Skeletal muscle satellite cell (primary cell): ENCODE results near the gene ADCY3.

ENCODE experiments used
- H3K27me3 ChIP-seq: 2 replicates; pipeline ENCODE4 v1.7.0; 2013; ENCODE audit warnings: low read length; ENCODE audit not compliant: control insufficient read depth, insufficient read depth
- H3K36me3 ChIP-seq: 2 replicates; pipeline ENCODE4 v1.7.0; 2013; ENCODE audit warnings: mild to moderate bottlenecking, control low read depth, low read length; ENCODE audit not compliant: insufficient read depth
- H3K4me1 ChIP-seq: 2 replicates; pipeline ENCODE4 v1.7.0; 2013; ENCODE audit warnings: low read length; ENCODE audit not compliant: control insufficient read depth, insufficient read depth
- H3K4me2 ChIP-seq: 2 replicates; pipeline ENCODE4 v1.7.0; 2013; ENCODE audit warnings: mild to moderate bottlenecking, low read length
- H3K4me3 ChIP-seq: 2 replicates; pipeline ENCODE4 v1.7.0; 2013; ENCODE audit warnings: low read length
- H3K9ac ChIP-seq: 2 replicates; pipeline ENCODE4 v1.7.0; 2013; ENCODE audit warnings: mild to moderate bottlenecking, low read depth, low read length, moderate library complexity
- H3K9me3 ChIP-seq: replicated peaks from 2 replicates; pipeline ENCODE4 v1.7.0; 2013; ENCODE audit warnings: mild to moderate bottlenecking, control low read depth, low read length

Gene ADCY3

DNA sequence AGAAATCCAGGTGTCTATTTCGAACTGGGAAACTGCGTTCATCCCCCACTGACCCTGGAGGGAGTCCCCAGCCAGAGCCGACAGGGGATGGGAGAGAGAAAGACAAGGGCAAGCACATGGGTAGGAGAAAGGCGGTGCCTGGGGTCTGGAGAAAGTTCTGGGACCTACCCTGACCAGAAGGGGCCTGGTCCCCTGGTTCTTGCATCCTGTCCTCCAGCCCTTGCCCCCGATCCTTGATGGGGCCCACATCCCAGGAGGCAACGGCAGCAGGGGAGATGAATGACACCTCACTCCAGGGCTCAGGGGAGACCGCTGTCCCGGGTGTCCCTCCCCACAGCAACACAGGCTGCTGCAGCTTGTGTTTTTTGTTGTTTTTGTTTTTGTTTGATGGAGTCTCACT, 4.9 kb downstream of the ADCY3 start:
- H3K4me3 ChIP-seq: no peak overlapping the region

GRCh38 chr2:24914713-24915112, 5.3 kb downstream of the ADCY3 start:
- no peak overlapping the region for H3K9ac ChIP-seq
- no peaks in the 10 kb centered on the region for H3K27me3 ChIP-seq
- no peak overlapping the region for H3K4me3 ChIP-seq
- peaks cover 32% of the 10 kb centered on the region for H3K4me1 ChIP-seq
- H3K9me3 ChIP-seq: no peaks in the 10 kb centered on the region
- H3K4me2 ChIP-seq: no peak overlapping the region
- H3K36me3 ChIP-seq: peaks cover 2% of the 10 kb centered on the region

More for the DNA sequence above, 4.9 kb downstream of the ADCY3 start:
- no peaks in the 10 kb centered on the region for H3K27me3 ChIP-seq
- H3K9ac ChIP-seq: no peak overlapping the region
- no peak overlapping the region for H3K4me2 ChIP-seq
- H3K9me3 ChIP-seq: no peaks in the 10 kb centered on the region
- peaks cover 2% of the 10 kb centered on the region for H3K36me3 ChIP-seq
- peaks cover 32% of the 10 kb centered on the region for H3K4me1 ChIP-seq

DNA sequence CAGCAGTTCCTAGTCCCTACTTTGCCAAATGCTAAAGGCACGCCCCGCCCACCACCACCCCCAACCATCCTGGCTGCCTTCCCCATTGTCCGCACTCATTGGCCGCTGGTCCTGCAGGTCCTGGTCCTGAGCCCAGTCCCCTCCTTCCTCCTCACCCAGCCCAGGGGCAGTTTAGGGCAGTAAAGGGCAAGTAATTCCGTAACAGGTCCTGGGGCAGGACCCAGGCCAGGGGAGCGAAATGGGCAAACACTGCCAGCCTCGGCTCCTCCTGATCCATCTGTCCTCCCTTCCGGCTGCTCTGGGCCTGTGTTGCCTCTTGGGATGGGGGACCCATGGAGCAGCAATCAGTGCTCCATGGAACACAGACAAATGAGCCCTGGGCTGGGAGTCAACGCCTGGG, 6.1 kb downstream of the ADCY3 start:
- Histone ChIP-seq H3K27me3 (no peaks in the 10 kb centered on the region), H3K9ac (no peak overlapping the region), H3K36me3 (peaks cover 5% of the 10 kb centered on the region)

DNA sequence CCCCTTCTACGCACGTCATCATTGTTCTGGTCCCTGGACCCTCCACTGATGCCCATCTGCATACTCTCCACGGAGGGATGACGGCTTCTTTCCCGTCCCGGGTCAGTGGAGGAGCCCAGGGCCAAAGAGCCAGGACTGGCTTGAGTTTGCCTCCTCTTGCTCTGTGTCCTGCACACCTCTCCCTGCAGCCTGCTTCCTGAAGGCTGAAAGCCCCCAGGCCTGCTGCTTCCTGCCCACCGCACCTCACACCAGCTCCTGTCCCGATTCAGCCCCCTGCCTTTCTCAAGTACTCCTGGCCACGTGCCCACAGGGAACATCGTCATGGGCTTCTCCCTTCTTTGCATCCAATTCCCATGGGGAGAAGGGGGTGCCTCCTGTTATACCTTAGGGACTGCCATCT, 7.1 kb downstream of the ADCY3 start:
- Histone ChIP-seq H3K9me3 (no peaks in the 10 kb centered on the region), H3K27me3 (no peaks in the 10 kb centered on the region), H3K4me2 (no peak overlapping the region), H3K4me3 (no peak overlapping the region), H3K4me1 (peaks cover 17% of the 10 kb centered on the region), H3K9ac (no peak overlapping the region), H3K36me3 (peaks cover 7% of the 10 kb centered on the region)

More for the DNA sequence above, 6.1 kb downstream of the ADCY3 start:
- H3K4me1 ChIP-seq: peaks cover 26% of the 10 kb centered on the region
- no peak overlapping the region for H3K4me2 ChIP-seq
- H3K4me3 ChIP-seq: no peak overlapping the region
- H3K9me3 ChIP-seq: no peaks in the 10 kb centered on the region

DNA sequence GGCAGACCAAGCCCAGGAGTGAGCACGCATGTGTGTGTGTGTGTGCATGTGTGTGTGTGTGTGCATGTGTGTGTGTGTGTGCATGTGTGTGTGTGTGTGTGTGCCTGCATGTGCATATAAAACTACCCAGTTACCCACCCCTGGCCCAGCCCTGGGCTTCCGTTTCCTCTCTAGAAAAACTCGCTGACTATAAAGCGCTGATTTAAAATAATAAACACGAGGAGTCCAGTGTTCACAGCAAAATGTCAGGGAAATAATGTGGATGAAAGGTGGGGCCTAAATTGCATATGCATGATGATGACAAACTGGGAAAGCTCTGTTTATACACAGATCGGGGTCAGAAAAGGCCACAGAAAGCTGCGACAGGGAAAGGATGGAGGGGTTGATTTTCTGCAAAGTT, 7.5 kb downstream of the ADCY3 start:
- H3K9me3 ChIP-seq: no peaks in the 10 kb centered on the region
- H3K27me3 ChIP-seq: no peaks in the 10 kb centered on the region
- no peak overlapping the region for H3K4me2 ChIP-seq
- H3K4me1 ChIP-seq: peaks cover 12% of the 10 kb centered on the region
- H3K4me3 ChIP-seq: no peak overlapping the region
- H3K36me3 ChIP-seq: peaks cover 7% of the 10 kb centered on the region
- H3K9ac ChIP-seq: no peak overlapping the region

GRCh38 chr2:24910245-24910644, 9.8 kb downstream of the ADCY3 start:
- H3K4me3 ChIP-seq: no peak overlapping the region
- no peaks in the 10 kb centered on the region for H3K9me3 ChIP-seq
- H3K4me1 ChIP-seq: peaks cover 2% of the 10 kb centered on the region
- no peaks in the 10 kb centered on the region for H3K27me3 ChIP-seq
- H3K36me3 ChIP-seq: peaks cover 7% of the 10 kb centered on the region
- H3K9ac ChIP-seq: no peak overlapping the region
- H3K4me2 ChIP-seq: no peak overlapping the region

DNA sequence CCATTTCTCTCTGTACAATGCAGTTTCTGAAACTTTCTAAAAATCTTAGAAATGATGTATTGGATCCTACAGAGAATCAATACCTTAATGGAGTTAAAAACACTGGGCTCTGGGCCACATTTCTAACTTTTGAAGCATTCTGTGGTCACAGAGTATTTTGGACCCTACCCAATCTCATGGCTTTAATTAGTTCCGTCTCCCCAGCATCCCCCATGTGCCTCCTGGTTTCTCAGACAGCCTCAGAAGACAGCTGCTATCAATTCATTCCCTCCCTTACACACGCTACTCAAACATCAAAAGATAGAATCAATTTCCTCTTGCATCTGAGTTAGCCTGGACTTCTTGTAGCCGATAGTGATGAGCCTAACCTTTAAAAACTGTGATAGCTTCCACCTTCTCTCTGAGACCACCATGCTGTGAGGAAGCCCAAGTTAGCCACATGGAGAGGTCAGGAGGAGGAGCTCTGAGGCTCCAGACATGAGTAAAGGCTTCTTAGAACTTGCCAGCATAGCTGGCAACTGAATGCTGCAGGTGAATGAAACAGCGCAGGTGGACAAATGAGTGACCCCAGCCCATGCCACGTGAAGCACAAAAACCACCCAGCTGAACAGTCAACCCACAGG, 10.4 kb downstream of the ADCY3 start:
- H3K36me3 ChIP-seq: peaks cover 7% of the 10 kb centered on the region
- peaks cover 2% of the 10 kb centered on the region for H3K4me1 ChIP-seq
- H3K4me2 ChIP-seq: no peak overlapping the region
- H3K4me3 ChIP-seq: no peak overlapping the region
- no peaks in the 10 kb centered on the region for H3K9me3 ChIP-seq
- H3K27me3 ChIP-seq: no peaks in the 10 kb centered on the region
- no peak overlapping the region for H3K9ac ChIP-seq

DNA sequence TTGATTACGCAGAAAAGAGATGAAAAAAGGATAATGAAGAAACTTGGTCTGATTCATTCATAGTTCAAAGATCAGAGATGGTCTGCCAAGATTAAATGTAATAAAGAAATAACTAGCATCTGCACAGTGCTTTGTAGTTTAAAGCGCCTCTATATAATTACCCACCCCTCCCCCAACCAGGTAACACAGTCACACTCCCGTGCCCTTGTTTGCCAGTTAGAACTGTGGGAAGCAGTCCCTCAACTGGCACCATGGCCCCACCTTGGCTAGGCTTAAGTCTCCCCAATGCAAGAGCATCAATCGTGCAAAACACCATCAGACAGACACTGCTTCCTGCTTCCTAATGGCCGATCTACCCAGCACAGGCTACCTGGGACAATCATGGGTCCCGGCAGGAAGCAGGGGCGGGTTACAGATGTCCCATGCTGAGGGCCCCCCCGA, 11.6 kb downstream of the ADCY3 start:
- Histone ChIP-seq H3K4me1 (peaks cover 2% of the 10 kb centered on the region), H3K4me3 (no peak overlapping the region), H3K36me3 (peaks cover 7% of the 10 kb centered on the region), H3K9ac (no peak overlapping the region), H3K27me3 (no peaks in the 10 kb centered on the region), H3K4me2 (no peak overlapping the region), H3K9me3 (no peaks in the 10 kb centered on the region)

GRCh38 chr2:24907116-24907515, 12.9 kb downstream of the ADCY3 start:
- no peak overlapping the region for H3K4me3 ChIP-seq
- H3K27me3 ChIP-seq: no peaks in the 10 kb centered on the region
- peak overlapping the region; percentile 17 for H3K4me2 ChIP-seq
- H3K9ac ChIP-seq: no peak overlapping the region
- peaks cover 7% of the 10 kb centered on the region for H3K36me3 ChIP-seq
- H3K9me3 ChIP-seq: no peaks in the 10 kb centered on the region
- H3K4me1 ChIP-seq: peaks cover 2% of the 10 kb centered on the region

DNA sequence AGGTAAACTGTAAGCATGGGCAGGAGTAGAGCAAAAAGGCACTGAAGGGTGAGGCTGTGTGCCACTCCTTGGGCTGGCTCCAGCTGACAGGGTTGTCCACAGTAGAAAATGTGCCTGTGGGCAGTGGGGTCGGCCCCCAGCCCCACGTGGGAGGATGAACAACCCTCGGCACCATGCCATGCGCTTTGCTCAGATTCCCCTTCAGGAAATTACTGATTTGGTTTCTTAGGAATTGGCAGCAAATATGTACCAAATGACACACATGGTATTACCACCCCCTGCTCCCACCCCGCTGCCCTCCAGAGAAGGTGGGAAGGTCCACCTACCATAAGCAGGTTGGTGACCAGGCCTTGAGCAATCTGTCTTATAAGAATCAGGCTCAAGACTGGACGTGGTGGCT, 13.6 kb downstream of the ADCY3 start:
- Histone ChIP-seq H3K4me2 (no peak overlapping the region), H3K9me3 (no peaks in the 10 kb centered on the region), H3K36me3 (peaks cover 5% of the 10 kb centered on the region), H3K4me3 (no peak overlapping the region), H3K4me1 (peaks cover 2% of the 10 kb centered on the region), H3K9ac (no peak overlapping the region), H3K27me3 (no peaks in the 10 kb centered on the region)

GRCh38 chr2:24903161-24904103, 16.6 kb downstream of the ADCY3 start:
- no peak overlapping the region for H3K4me3 ChIP-seq
- H3K36me3 ChIP-seq: no peaks in the 10 kb centered on the region
- H3K4me2 ChIP-seq: no peak overlapping the region
- no peak overlapping the region for H3K9ac ChIP-seq
- no peaks in the 10 kb centered on the region for H3K27me3 ChIP-seq
- peaks cover 2% of the 10 kb centered on the region for H3K4me1 ChIP-seq
- no peaks in the 10 kb centered on the region for H3K9me3 ChIP-seq
